ENCODE data around the gene POLR3GL.

- no peak for TF ChIP-seq EZH2 (IDR thresholded peaks at IDR 0.05; ENCODE audit: borderline replicate concordance, low read depth, low read length, poor library complexity, severe bottlenecking)
- no peak for TF ChIP-seq CTCF (conservative IDR thresholded peaks at IDR 0.05; ENCODE audit: low read depth, low read length)
These were observed 36.4 kb upstream of the POLR3GL start for GRCh38 chr1:145927916-145928643.

Data from A673 (cell line).